Measurements from ENCODE around the gene TEX11.
A peak's percentile ranks its signal among the peaks of the same experiment; 100 is the strongest.

TEX11 gene

GRCh38 chrX:70497026-70497425 lies 411.5 kb downstream of the TEX11 start:
- in situ Hi-C loops (cut with HindIII; ENCODE audit: low pct_unique_long_range_greater_than_20kb, low sequenced_read_pairs) = no loop called here
- no peak for DNase-seq (ENCODE audit: low read depth in 1 of 2, low spot score in 1 of 2)
- no peak for TF ChIP-seq JUND (IDR thresholded peaks at IDR 0.05; ENCODE audit: low read depth)

- in situ Hi-C loops (cut with HindIII; ENCODE audit: low pct_unique_long_range_greater_than_20kb, low sequenced_read_pairs) = no loop called here
Measured at GRCh38 chrX:70496491-70496890, 412.0 kb downstream of the TEX11 start.

GRCh38 chrX:70494441-70494840 lies 414.1 kb downstream of the TEX11 start:
- no peak for DNase-seq (ENCODE audit: low read depth in 1 of 2, low spot score in 1 of 2)
- in situ Hi-C loops (cut with HindIII; ENCODE audit: low pct_unique_long_range_greater_than_20kb, low sequenced_read_pairs) = no loop called here
- no peak for TF ChIP-seq JUND (IDR thresholded peaks at IDR 0.05; ENCODE audit: low read depth)

More at GRCh38 chrX:70496491-70496890, 412.0 kb downstream of the TEX11 start:
- no peak for TF ChIP-seq JUND (IDR thresholded peaks at IDR 0.05; ENCODE audit: low read depth)
- no peak for DNase-seq (ENCODE audit: low read depth in 1 of 2, low spot score in 1 of 2)

- in situ Hi-C loops (cut with HindIII; ENCODE audit: low pct_unique_long_range_greater_than_20kb, low sequenced_read_pairs) = no loop called here
- DNase-seq (ENCODE audit: low read depth in 1 of 2, low spot score in 1 of 2) = no peak
- no peak for TF ChIP-seq JUND (IDR thresholded peaks at IDR 0.05; ENCODE audit: low read depth)
Measured at GRCh38 chrX:70488856-70489255, 419.7 kb downstream of the TEX11 start.

- in situ Hi-C loops (cut with HindIII; ENCODE audit: low pct_unique_long_range_greater_than_20kb, low sequenced_read_pairs) = no loop called here
- TF ChIP-seq JUND (IDR thresholded peaks at IDR 0.05; ENCODE audit: low read depth) = no peak
- peak in 1 of 2 experiments; percentile 44 for DNase-seq (ENCODE audit: low read depth in 1 of 2, low spot score in 1 of 2)
Measured at GRCh38 chrX:70485466-70485865, 423.0 kb downstream of the TEX11 start.

GRCh38 chrX:70482300-70482699 lies 426.2 kb downstream of the TEX11 start:
- no peak for TF ChIP-seq JUND (IDR thresholded peaks at IDR 0.05; ENCODE audit: low read depth)
- in situ Hi-C loops (cut with HindIII; ENCODE audit: low pct_unique_long_range_greater_than_20kb, low sequenced_read_pairs) = no loop called here
- no peak for DNase-seq (ENCODE audit: low read depth in 1 of 2, low spot score in 1 of 2)

GRCh38 chrX:70481471-70482270 lies 426.8 kb downstream of the TEX11 start:
- TF ChIP-seq JUND (IDR thresholded peaks at IDR 0.05; ENCODE audit: low read depth) = no peak
- in situ Hi-C loops (cut with HindIII; ENCODE audit: low pct_unique_long_range_greater_than_20kb, low sequenced_read_pairs) = no loop called here
- DNase-seq (ENCODE audit: low read depth in 1 of 2, low spot score in 1 of 2) = no peak

- in situ Hi-C loops (cut with HindIII; ENCODE audit: low pct_unique_long_range_greater_than_20kb, low sequenced_read_pairs) = no loop called here
- no peak for TF ChIP-seq JUND (IDR thresholded peaks at IDR 0.05; ENCODE audit: low read depth)
- no peak for DNase-seq (ENCODE audit: low read depth in 1 of 2, low spot score in 1 of 2)
Measured at GRCh38 chrX:70480660-70481018, 427.9 kb downstream of the TEX11 start.

GRCh38 chrX:70479922-70480659 lies 428.4 kb downstream of the TEX11 start:
- peak in 1 of 2 experiments; percentile 29 for DNase-seq (ENCODE audit: low read depth in 1 of 2, low spot score in 1 of 2)
- in situ Hi-C loops (cut with HindIII; ENCODE audit: low pct_unique_long_range_greater_than_20kb, low sequenced_read_pairs) = no loop called here
- no peak for TF ChIP-seq JUND (IDR thresholded peaks at IDR 0.05; ENCODE audit: low read depth)

GRCh38 chrX:70479247-70479921 lies 429.1 kb downstream of the TEX11 start:
- peak in 1 of 2 experiments; percentile 15 for DNase-seq (ENCODE audit: low read depth in 1 of 2, low spot score in 1 of 2)
- TF ChIP-seq JUND (IDR thresholded peaks at IDR 0.05; ENCODE audit: low read depth) = no peak
- in situ Hi-C loops (cut with HindIII; ENCODE audit: low pct_unique_long_range_greater_than_20kb, low sequenced_read_pairs) = no loop called here

Data from T47D (cell line).